SHP77 (cell line): ENCODE measurements around the gene KRTAP4-8.
"Not testable (repeated sequence)": the region's sequence is repeated elsewhere in the genome, so short reads cannot be mapped to it uniquely, and the experiment has no call there.

Source experiments
- DNase-seq, 2 experiments: peaks; one replicate each; lab custom pipeline; 2025; lab: John Stamatoyannopoulos, UW

KRTAP4-8 gene

GRCh38 chr17:41065016-41065689 is 32.8 kb downstream of the KRTAP4-8 start:
- not testable (repeated sequence) for DNase-seq

- DNase-seq = no peak
Measured at GRCh38 chr17:41064301-41064700, 33.6 kb downstream of the KRTAP4-8 start.

GRCh38 chr17:41063449-41063848 is 34.5 kb downstream of the KRTAP4-8 start:
- no peak for DNase-seq

GRCh38 chr17:41061964-41062363 is 36.0 kb downstream of the KRTAP4-8 start:
- DNase-seq = no peak

- DNase-seq = no peak
Measured at GRCh38 chr17:41060052-41060604, 37.8 kb downstream of the KRTAP4-8 start, which contains the start of gene KRTAP2-3. Gene KRTAP2-3, minus strand, starts transcription at chr17:41060114. Its CDS starts 64 bp downstream, at chr17:41060050.

GRCh38 chr17:41059276-41060051 is 38.5 kb downstream of the KRTAP4-8 start:
- not testable (repeated sequence) for DNase-seq

- DNase-seq = no peak
Measured at GRCh38 chr17:41058741-41059140, 39.2 kb downstream of the KRTAP4-8 start.

GRCh38 chr17:41057547-41057946 is 40.4 kb downstream of the KRTAP4-8 start:
- DNase-seq = no peak

GRCh38 chr17:41055130-41055529 is 42.8 kb downstream of the KRTAP4-8 start, which contains the start of gene KRTAP2-2:
Gene KRTAP2-2, minus strand, starts transcription at chr17:41055230. Its CDS starts 19 bp downstream, at chr17:41055211.
- DNase-seq = not testable (repeated sequence)

GRCh38 chr17:41054556-41054955 is 43.4 kb downstream of the KRTAP4-8 start:
- DNase-seq = not testable (repeated sequence)

GRCh38 chr17:41054025-41054424 is 43.9 kb downstream of the KRTAP4-8 start:
- DNase-seq = no peak

GRCh38 chr17:41052566-41052965 is 45.4 kb downstream of the KRTAP4-8 start:
- DNase-seq = no peak

- no peak for DNase-seq
Measured at GRCh38 chr17:41049110-41049509, 48.8 kb downstream of the KRTAP4-8 start.

- no peak for DNase-seq
Measured at GRCh38 chr17:41048441-41048840, 49.5 kb downstream of the KRTAP4-8 start.
